Measurements from ENCODE around the gene AMOTL1.
A peak's percentile ranks its signal among the peaks of the same experiment; 100 is the strongest.
"Not testable (repeated sequence)": the region's sequence is repeated elsewhere in the genome, so short reads cannot be mapped to it uniquely, and the experiment has no call there.

Gene AMOTL1

DNA sequence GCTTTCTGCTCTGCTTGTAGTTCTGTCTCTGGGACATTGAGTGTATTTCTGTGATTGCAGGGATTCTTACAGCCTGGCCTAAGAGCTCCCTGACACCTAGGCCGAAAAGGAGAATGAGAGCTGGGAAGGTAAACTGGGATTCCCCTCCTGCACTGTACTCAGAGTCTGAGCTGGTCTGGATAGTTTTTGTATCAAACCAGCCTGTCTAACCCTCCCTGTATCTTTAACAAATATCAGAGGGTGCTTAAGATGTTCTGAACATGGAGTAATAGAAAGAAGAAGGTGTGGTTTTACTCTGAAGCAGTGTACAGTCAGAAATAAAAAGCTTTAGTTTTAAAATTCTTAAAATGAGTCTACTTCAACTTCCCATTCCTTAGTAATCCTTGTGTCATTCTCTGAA is 57.3 kb downstream of the AMOTL1 start:
- no peak for DNase-seq

DNA sequence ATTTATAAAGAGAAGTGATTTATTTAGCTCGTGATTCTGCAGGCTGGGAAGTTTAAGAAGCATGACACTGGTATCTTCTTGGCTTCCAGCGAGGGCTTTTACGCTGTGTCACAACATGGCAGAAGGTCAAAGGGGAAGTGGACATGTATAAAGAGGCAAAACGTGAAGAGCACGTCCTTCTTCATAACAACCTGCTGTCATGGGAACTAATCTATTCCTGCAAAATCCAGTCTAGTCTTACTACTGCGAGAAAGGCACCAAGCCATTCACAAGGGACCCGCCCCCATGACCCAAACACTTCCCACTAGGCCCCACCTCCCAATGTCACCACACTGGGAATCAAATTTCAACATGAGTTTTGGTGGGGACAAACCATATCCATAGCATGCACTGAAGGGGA is 58.3 kb downstream of the AMOTL1 start:
- no peak for DNase-seq

DNA sequence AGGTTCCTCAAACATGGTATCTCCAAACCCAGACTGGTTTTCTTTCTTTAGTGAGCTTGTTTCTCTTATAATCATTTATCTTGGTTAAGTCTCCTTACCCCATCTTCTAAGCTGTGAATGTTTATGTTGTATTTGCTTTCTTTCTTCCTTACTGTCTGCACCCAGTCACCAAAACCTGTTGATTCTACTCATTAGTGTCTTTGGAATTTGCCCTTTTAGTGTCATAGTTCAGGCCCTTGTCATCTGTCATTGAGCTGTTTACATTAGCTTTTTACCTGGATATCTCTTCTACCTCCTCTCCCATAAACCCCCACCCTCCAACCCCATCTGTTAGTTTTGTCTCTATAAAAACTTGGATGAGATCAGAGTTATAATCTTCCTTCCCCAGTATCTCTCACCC is 59.9 kb downstream of the AMOTL1 start:
- DNase-seq, result no peak

DNA sequence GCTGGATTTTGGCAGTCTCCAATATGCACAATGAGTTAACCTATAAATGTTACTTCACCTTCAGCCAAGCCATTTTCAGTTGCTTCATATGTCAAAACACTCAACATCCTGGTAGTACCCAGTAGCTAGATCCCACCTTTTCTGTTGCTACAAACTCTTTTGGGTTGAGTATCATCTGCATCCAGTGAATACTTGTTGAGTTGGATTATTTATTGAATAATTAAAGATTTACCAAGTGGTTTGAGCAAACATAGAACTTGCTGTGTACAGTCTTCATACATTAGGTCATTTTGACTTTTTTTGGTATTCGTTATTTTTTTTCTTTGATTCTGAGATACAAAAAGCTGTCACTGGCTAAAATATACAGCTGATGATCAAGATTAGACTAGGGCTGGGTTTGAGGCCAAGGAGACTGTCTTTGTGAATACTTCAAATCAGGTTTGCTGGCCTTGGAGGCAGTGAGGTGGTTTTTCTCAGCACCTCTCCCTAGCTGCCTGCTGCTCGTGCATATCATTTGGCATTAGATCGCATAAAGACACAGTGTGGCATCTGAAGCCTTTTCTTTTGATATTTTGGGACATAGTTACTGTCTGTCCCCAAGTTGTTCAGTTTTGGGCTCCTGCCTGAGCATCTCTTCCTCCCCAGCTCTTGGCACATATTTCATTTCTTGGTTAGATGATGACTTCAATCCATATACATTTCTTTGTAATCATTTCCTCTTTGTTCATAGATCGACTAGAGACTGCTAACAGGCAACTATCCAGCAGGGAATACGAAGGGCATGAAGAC is 62.8 kb downstream of the AMOTL1 start:
- no peak for DNase-seq

DNA sequence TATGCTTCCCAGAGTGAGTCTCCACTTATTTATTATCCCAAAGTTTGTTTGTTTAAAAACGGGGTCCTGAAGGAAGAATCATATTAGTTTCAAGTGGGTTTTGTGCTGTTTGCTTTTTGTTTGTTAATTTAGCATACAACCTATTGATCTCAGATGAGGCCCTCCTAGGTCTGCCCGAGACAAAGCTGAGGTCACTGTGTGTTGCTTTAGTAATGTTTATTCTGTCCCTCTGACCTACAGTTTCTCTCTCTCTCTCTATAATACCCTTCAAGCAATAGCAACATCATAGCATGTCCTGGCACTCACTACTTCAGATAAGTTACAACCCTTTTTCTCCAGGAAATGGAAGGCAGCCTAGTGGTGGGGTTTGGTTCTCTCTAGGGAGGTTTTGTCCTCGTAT is 63.4 kb downstream of the AMOTL1 start:
- no peak for DNase-seq

DNA sequence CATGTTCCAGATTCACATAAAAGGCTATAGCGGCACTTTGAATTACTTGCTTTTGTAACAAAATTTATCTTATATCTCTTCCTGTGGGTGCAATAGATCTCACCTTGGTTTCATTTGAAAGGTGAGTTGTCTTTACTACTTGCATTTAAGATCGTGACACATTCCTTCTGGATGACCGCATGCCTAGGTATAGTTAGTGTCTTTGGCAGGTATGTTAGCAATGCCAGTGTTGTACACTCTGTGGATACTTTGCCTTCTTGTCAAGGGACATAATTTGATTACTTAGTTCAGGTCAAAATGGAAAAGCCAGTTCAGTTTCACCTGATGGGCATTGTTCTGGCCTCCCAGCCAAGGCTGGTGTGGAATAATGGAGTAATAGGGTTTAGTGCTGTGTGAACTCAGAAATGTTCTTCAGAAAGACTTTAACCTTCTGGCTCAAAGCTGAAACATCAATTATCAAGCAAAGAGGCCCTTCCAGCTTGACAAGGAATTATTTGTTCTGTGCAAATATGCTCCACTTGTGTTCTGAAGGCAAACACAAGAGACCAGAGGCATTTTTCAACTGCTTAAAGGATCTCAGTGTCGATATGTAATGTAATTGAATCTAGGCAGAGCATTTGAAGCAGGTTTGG is 64.6 kb downstream of the AMOTL1 start:
- DNase-seq, result no peak

DNA sequence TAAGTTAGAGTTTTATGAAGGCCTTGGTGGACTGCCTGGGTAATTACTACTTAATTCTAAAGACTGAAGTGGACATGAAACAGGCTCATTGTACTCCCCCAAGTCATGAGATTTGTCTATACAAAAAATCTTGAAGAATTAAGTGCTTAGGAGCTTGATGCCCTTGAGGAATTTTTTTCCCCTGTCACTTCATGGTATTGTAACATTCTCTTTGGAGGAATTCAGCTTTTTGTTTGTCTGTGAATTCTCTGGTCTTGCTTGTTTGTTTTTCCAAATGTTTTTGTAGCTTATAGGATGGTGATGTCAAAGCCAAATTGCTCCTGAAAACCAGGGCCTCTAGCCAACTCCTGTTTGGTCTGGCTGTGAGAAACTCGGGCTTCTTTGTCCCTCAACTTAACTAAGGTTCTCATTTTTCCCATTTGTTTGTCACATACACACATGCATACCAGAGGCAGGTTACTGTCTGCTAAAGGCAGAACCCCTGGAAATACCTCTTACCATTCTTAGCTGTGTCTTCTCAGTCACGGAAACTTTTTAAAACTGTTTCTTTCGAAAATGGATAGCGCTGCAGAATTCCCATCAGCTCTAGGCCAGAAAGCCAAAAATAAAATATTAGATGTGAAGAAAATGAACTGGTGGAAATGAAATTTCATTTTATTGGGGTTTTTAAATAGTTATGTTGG is 66.9 kb downstream of the AMOTL1 start:
- DNase-seq, result no peak

DNA sequence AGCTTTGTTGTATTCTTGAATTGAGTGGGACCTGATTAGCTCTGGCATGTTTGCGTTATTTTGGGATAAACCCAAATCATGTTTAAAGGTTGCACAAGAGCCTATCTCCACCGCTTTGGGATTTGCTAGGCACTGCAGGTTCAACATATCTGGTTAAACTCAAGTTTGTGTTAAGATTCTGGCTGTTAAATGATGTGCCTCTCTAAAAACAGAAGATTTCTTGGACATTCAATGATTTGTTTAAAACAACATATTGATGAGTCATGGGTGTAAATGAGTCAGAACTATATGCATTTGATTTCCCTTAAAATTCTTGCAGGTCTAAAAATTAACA is 67.4 kb downstream of the AMOTL1 start:
- no peak for DNase-seq

DNA sequence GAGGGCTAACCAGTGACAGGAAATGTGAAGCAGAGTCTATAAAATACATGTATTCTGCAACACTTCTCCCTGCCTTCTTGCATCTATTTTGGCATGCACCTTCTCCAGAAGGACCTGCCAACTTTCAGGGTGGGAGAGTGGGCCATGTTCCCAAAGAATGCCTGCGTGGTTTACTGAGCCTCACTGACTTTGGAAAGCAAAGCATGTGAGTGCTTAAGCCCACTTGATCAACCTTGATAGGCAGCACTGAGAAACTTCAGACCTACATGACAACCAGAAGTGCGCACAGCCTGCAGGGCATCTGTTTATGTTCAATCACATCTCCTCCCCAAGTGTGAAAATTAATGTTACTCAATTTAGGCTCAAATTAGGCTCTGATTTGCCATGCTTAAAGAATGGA is 69.2 kb downstream of the AMOTL1 start:
- DNase-seq, result peak; percentile 12 to 61

DNA sequence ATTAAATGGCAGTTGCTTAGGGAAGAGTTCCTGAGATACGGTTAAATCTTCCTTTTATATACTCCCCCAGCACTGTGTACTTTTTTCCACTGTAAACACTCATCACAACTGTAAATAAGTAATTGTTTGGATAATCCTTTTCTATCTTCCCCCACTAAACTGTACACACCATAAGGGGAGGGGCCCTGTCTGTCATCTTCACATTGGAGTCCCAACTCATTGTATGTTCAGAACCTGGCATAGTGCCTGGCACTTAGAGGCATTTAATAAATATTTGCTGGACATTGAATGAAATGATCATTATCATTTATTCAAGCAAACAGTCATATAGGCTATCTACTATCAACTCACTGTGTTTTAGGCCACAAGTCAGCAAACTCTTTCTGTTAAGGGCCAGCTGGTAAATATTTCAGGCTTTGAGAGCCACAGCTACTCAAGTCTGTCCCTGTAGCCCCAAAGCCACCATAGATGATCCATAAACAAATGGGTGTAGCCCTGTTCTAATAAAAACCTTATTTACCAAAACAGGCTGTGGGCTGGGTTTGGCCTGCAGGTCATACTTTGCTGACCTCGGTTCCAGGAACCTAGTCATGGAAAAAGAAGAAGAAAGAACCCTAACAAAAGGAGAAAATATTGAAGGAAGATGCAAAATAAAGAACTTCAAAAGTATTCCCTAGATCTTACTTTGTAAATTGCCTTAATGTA is 70.0 kb downstream of the AMOTL1 start:
- DNase-seq, result no peak

DNA sequence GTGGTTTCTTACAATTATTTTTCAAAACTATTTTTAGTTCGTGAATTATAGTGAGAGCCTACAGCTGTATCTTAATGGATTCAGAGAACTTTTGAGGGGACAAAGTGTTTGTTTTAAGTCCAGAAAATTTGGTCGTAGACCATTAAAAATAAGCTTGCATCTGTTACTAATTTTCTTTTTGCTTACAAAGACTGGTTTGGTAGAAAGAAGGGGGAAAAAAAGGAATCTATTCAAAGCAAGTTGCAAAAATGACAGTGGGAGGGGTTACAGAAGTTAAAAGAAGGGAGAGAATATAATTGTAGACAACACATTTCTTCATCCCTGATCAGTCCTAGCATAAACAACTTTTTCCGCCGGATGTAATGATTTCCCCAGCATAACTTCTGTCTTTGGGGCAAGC is 72.1 kb downstream of the AMOTL1 start:
- DNase-seq, result no peak

DNA sequence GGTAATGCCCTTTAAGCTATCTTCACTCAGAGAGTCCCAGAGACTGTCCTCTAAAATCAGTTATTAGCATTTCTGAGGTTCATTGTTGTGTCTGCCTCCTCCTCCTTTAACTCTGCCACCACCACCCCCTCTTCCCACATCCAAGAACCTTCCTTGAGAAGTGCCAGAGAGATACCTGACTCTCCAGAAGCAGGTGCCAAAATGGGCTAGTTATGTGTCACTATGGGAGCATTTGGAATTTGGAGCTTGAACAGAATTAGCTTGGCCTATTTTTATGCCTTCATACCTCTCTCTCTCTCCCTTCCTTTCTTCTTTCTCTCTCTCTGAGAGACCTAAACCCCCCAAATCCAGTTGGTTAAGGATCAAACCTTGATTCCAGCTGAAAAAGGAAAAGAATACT is 75.9 kb downstream of the AMOTL1 start:
- no peak for DNase-seq

DNA sequence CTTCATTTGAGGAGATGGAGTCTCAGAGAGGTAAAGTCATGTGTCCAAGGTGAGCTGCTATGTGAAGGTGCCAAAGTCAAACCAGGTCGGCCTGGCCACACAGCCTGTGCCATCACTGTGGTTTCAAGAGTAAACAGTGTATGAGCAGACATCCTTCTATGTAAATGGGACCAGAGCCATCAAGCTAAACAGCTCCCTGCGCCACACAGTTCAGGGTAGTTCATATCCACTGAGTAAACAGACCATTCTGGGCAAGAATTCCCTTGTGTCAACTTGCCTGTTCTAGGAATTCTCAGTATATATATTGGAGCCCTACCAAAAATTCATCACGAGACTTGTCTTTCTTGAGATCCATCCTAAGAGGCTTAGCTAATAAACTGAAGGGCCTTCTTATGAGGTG is 77.5 kb downstream of the AMOTL1 start:
- DNase-seq, result peak; percentile 20 to 69

DNA sequence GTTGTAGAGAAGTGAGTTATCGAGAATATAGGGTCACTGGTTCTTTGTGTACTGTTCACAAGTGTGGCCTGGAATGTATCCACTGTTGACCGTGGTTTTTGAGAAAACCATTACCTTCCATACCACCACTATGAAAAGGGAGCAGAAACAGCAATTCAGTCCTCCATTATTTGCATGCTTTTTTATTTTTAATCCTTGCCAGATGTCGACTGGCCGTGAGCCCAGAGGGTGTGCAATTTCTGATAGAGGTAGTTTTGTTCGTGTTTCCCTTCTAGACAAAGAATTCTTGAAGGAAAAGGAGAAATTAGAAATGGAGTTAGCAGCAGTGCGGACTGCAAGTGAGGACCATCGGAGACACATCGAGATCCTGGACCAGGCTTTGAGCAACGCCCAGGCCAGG is 81.7 kb downstream of the AMOTL1 start:
- peak; percentile 22 to 38 for DNase-seq

DNA sequence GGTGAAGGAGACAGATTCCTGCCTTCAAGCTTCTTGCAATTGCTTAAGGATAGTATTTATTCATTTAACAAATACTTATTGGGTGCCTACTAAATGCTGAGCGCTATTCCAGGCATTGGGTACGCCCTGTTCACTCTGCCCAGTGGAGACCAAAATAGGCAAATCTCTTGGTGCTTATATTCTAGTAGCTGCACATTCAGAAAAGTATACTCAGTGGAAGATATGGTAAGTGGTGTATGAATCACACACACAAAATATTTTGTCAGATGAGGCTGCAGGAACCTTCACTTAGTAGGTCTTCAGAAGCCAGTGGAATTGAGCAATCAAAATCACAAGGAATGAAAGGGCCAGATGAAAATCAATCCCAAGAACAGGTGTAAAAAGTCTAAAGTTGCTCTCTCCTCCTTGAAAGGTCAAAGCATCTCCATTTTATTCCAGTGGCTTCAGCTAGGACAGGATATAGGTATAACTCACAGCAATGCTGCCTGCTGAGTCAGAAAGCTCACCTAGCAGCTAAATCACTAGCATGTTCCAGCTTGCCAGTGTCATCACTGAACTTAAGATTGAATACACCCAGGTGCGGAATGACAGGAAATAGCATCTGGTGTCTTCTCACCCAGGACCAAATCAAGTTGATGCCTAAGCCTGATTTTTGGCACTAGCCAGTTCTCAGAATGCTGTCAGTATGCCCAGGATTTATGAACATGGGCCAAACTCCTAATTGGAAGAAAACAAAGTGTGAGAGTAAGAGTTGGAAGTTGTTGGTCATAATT is 83.9 kb downstream of the AMOTL1 start:
- DNase-seq, result peak; percentile 68 to 83

DNA sequence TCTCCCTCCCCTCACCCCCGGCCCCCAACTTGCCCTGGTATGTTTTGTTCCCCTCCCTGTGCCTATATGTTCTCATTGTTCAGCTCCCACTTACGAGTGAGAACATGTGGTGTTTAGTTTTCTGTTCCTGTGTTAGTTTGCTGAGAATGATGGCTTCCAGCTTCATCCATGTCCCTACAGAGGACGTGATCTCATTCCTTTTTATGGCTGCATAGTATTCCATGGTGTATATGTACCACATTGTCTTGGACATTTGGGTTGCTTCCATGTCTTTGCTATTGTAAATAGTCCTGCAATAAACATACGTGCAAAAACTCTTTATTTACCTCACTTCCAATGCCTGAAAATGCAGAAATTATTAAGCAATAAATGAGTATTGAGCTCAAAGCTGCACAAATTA is 85.1 kb downstream of the AMOTL1 start:
- not testable (repeated sequence) for DNase-seq

DNA sequence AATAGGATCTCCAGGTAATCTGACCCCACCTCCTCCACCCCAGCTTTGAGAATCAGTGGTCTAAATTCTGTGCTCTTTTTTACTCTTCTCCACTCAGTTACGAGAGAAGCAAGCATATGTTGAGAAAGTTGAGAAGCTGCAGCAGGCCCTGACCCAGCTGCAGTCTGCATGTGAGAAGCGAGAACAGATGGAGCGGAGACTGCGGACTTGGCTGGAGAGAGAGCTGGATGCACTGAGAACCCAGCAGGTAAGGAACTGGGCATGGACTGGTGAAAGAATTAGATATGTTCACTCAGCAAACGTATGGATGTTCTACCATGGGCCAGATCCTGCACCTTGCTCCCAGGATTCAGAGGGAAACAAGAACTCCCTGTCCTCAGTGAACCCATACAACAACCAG is 85.7 kb downstream of the AMOTL1 start:
- peak in 1 of 2 experiments; percentile 60 for DNase-seq

DNA sequence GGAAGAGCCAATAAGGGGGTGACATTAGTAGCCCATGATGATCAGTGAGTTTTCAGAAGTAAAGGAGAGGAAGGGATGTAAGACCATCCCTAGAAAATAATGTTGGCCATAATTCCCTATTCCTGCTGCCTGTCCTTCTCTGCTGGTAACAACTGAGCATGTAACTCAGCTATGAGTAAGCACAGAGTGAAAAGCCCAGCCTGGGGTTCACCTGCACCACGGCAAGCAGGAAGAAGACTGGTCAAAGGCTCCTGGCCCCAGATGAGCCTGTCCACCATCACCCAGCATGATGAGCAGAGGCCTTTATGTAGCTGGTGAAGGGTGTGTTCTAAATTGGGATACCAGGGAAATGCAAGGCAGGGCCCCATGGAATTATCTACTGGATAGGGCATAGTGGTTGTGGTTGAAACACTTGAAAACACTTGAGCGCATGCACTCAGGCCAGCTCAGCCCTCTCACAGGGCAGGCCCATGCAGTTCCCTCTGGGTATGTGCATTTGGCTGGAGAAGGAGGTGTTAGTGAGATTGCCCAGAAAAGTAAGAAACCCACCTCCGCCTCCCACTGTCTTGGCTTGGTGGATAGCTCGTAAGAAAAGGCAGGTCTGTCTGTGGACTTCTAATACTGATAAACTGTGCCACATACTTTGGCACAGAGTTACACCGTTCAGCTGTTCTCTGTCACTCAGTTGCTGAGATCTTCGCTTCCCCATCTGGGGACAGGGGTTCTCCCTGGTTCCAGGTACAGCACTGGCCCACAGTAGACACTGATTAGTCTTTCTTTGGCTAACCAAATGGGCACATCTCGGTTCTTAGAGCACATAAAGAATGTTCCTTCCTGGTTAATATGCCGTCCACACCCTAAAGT is 86.8 kb downstream of the AMOTL1 start:
- DNase-seq, result no peak

DNA sequence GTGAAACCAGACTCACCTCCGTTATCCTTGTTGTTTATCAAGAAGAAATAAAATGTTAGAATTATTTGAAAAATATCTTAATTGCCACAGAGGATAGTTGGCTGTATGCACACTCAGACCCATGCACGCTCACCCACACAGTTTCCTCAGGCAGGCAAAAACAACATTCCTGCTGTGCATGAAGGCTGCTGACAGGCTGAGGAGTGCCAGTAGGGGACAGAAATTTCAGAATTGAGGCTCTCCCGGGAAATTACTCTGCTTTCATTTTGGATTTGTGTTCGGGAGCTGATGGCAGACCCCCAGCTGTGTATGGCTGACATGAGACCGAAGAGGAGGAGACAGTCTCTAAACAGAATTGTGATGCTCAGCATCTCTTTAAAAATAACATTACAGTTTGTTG is 87.5 kb downstream of the AMOTL1 start:
- no peak for DNase-seq

DNA sequence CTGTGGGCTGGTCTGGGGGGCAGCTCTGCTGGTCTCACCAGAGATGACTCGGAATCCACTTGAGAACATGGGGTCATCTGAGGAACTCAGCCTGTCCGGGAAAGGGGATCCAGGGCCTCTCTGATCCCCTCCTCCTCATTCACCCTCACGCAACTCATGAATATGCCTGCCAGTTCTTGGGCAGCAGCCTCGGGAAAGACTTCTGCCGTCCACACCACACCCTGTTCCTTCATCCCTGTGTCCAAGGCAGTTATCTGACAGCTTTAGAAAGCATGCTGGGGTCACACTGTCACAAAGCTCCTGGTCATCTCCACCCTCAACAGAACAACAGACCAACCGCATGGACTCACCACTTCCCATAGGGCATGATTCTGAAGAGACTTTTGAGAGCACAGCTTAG is 88.3 kb downstream of the AMOTL1 start:
- no peak for DNase-seq

DNA sequence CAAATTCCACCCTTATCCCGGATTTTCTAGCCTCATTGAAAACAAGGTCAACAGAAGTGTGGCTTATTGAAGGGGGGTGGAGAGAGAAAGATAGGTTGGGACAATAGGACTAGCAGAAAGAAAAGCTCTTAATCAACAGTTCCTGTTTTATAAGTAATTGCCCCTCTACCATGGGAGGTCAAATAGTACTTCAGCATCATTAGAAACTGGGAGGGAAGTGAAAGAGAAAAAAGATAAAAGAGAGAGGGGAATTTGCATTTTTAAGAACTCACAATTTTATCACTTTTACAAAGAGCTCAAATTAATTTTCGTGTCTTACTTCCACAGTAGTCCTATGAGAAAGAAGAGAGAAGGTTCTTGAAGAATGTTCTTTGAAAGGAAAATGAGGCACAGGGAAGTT is 89.2 kb downstream of the AMOTL1 start:
- no peak for DNase-seq
